Adrenal gland (tissue), 12 donors: ENCODE data around the gene TCP11L2. TPM values are rescaled to one million over a fixed set of nuclear protein-coding genes. Genes with fewer than 3 reads are reported as not detected.
A peak's percentile ranks its signal among the peaks of the same experiment; 100 is the strongest.

Experiments
- DNase-seq, 7 donors: peaks; one replicate each; pipeline ENCODE4 v3.0.0-alpha.2; 2019 to 2020
- H3K27ac ChIP-seq, 5 donors: fragments of 200-600 bp; sonication (generic) in 4 of 5; 1 replicate in 3 of 5; 2 replicates in 2 of 5; pipeline versions ENCODE4 v1.5.1 to v1.8.0; 2016 to 2020; ENCODE audit warnings: mild to moderate bottlenecking in 1 of 5
- H3K27me3 ChIP-seq: fragments of 200-600 bp; 2 replicates; pipeline ENCODE4 v1.8.0; 2021
- H3K36me3 ChIP-seq, 2 donors: fragments of 200-600 bp; replicated peaks in 1 of 2; 1 replicate in 1 of 2; 2 replicates in 1 of 2; pipeline versions ENCODE4 v1.5.1 to v1.8.0; 2018 to 2022
- H3K4me1 ChIP-seq, 2 donors: fragments of 200-600 bp; replicated peaks in 1 of 2; 1 replicate in 1 of 2; 2 replicates in 1 of 2; pipeline versions ENCODE4 v1.5.1 to v1.8.0; 2018 to 2021
- H3K4me3 ChIP-seq, 4 donors: fragments of 200-600 bp; sonication (generic) in 3 of 4; one replicate each; pipeline ENCODE4 v1.5.1; 2016 to 2018
- H3K9me3 ChIP-seq, 3 donors: fragments of 200-600 bp; sonication (generic) in 1 of 3; replicated peaks in 1 of 3; 1 replicate in 2 of 3; 2 replicates in 1 of 3; pipeline versions ENCODE4 v1.5.1 to v1.8.0; 2016 to 2021
- POLR2A ChIP-seq, 2 donors: fragments of 450-650 bp; IDR thresholded peaks; one replicate each; pipeline ENCODE4 v1.6.1; 2017; ENCODE audit warnings: antibody characterized with exemption in 2 of 2, mild to moderate bottlenecking in 2 of 2, moderate library complexity in 1 of 2
- WGBS, 4 donors: extraction: QIAGEN DNeasy Blood & Tissue Kit in 2 of 4; methylation state at CpG; one replicate each; pipeline versions ENCODE4 v1.1.5 to v1.1.7; 2013 to 2017; 5-methylcytosine and 5-hydroxymethylcytosine counted together
- intact Hi-C, 2 donors: fragments of 100-400 bp; cut with DNase I; formaldehyde crosslinking; loops; one replicate each; pipeline versions ENCODE4 v1.14.1 to v1.15.0; 2022 to 2023
- polyA plus RNA-seq, 3 donors: library from polyadenylated mRNA; stranded (reverse); fragments of 200-250 nt in 2 of 3; fragments of 350-450 nt in 1 of 3; fragmentation: Illumina TruSeq in 1 of 3; extraction: RNeasy Lipid Tissue Mini Kit (QIAGEN cat#74804) in 1 of 3; gene quantifications; one replicate each; pipeline ENCODE4 v1.2.3, GENCODE V29; 2013 to 2014
- total RNA-seq, 9 donors: library from RNA; depleted of rRNA in 4 of 9; stranded (reverse); fragments of >200 nt in 4 of 9; fragments of 120-200 nt in 1 of 9; fragmentation: NEBNext Ultra II Directional in 1 of 9; extraction: Animal tissue kit (Norgen Biotek cat#: 25700) in 1 of 9; gene quantifications; one replicate each; pipeline versions ENCODE4 v1.1.0 to v1.2.4, GENCODE V29; 2013 to 2023
- TF ChIP-seq, protein P1 (sequence below), 6 experiments: fragments of 450-650 bp in 4 of 6; fragments of 200-600 bp in 2 of 6; sonication (generic) in 1 of 6; IDR thresholded peaks; 1 replicate in 5 of 6; 2 replicates in 1 of 6; pipeline versions ENCODE4 v1.5.1 to v1.8.0; 2016 to 2021; ENCODE audit warnings: antibody characterized with exemption in 6 of 6, mild to moderate bottlenecking in 2 of 6, moderate library complexity in 1 of 6
- donor health status: healthy with polysubstance abuse.
- donor health status: Bipolar disorder and iron deficiency.
- donor health status: DM: yes; HTN: yes; CAD: no.
- donor health status: DM: no; HTN: no; CAD: no.
- donor health status: DM: no; HTN: no; CAD: no.
- donor health status: DM: yes; HTN: yes; CAD: no.

The TCP11L2 gene
- total and polyA plus RNA-seq, 12 donors, result 2.3 to 70.4 (median 37.5) TPM

DNA sequence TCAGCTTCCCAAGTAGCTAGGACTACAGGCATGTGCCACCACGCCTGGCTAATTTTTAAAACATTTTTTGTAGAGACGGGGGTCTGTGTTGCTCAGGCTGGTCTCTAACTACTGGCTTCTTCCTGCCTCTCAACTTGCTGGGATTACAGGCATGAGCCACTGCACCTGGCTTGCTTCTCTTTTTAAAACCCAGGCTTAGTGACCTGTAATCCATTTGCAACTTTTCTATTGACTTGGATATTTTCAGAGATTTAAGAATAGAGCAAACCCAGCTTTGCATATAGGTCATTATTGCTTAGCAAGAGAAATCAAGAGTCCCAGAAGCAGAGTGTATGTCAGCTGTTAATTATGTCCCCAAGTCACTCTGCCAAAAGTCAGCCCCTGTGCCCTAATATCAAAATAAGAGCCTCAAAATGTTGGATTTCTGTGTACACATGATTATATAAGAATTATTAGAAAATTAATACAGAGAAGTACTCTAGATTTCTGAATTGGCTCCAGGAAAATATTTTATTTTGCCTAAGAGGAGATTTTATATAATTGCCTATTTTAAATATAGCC lies 24.9 kb downstream of the TCP11L2 start:
- Histone ChIP-seq H3K36me3 (peaks cover 0 to 39% of the 10 kb centered on the region in 2 donors), H3K27me3 (no peaks in the 10 kb centered on the region), H3K4me1 (peaks cover 19 to 23% of the 10 kb centered on the region in 2 donors), H3K4me3 (no peak overlapping the region), H3K9me3 (no peaks in the 10 kb centered on the region), H3K27ac (peak overlapping the region in 2 of 5 donors; percentile 11 to 19)
- no peak for DNase-seq
- TF ChIP-seq, protein P1, sequence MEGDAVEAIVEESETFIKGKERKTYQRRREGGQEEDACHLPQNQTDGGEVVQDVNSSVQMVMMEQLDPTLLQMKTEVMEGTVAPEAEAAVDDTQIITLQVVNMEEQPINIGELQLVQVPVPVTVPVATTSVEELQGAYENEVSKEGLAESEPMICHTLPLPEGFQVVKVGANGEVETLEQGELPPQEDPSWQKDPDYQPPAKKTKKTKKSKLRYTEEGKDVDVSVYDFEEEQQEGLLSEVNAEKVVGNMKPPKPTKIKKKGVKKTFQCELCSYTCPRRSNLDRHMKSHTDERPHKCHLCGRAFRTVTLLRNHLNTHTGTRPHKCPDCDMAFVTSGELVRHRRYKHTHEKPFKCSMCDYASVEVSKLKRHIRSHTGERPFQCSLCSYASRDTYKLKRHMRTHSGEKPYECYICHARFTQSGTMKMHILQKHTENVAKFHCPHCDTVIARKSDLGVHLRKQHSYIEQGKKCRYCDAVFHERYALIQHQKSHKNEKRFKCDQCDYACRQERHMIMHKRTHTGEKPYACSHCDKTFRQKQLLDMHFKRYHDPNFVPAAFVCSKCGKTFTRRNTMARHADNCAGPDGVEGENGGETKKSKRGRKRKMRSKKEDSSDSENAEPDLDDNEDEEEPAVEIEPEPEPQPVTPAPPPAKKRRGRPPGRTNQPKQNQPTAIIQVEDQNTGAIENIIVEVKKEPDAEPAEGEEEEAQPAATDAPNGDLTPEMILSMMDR (IDR thresholded peaks at IDR 0.05), result no peak
- TF ChIP-seq POLR2A (IDR thresholded peaks at IDR 0.05), result no peak
- intact Hi-C loops, result no loop called here
- 80 to 84% (median 83%) methylated on average over 2 of the region's 2 CpGs for WGBS, 4 donors

DNA sequence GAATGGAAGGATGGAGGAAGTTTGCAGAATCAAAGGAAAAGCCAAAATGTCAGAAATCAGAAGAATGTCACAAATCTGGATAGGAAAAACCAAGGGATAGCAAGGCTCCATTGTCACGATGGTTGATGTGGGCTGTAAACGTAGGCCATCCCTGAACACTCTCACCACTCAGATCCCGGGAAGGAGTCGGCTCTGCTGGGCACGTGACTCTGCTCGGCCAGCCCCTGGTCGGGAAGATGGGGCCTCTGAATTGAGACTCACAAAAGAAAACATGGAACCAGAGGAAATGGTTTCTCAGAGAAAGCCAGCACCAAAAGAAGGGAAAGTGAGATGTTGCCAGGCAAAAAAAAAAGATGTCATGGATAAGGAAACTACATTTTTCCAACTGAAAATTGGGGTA lies 26.2 kb downstream of the TCP11L2 start:
- Histone ChIP-seq H3K4me3 (no peak overlapping the region), H3K27ac (peak overlapping the region in 4 of 5 donors; percentile 18 to 71 (median 62)), H3K36me3 (peaks cover 0 to 27% of the 10 kb centered on the region in 2 donors), H3K4me1 (peaks cover 19 to 23% of the 10 kb centered on the region in 2 donors), H3K9me3 (no peaks in the 10 kb centered on the region), H3K27me3 (no peaks in the 10 kb centered on the region)
- no peak for TF ChIP-seq POLR2A (IDR thresholded peaks at IDR 0.05)
- TF ChIP-seq, protein P1 (IDR thresholded peaks at IDR 0.05), result no peak
- 79 to 90% (median 86%) methylated on average over 7 of the region's 7 CpGs for WGBS, 4 donors
- intact Hi-C loops, result no loop called here
- DNase-seq, result no peak

DNA sequence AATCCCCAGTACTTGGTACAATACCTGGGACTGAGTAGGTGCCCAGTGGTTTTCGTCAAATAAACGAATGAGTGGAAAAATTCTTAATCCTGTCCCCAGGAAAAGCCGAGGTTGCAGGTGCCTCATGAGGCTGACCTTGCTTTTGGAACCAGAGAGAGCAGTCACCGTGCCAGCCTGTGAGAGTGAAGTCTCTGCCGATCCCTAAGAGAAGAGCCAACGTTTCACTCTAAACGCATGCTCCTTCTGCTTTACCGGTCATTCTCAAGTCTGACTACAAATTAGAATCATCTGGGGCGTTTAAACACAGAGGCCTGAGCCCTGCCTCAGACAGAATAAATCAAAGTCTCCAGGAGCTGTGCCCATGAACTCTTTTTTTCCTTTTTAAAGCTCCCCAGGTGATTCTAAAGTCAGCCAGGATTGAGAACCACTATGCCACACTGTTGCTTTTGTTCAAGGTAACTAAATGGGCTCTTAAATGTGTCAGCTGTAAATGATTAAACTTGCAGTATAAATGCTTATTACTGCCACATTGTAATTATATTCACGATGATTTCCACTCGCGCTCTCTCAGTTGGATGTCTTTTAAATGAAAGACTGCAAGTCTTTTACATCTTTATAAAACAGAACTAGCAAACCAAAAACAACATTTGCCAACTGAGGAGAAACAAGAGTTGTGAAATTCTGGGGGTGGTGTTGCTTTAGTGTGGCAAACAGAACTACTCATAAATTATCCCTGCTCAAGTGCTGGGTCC lies 26.9 kb downstream of the TCP11L2 start:
- H3K36me3 ChIP-seq, result peaks cover 0 to 21% of the 10 kb centered on the region in 2 donors
- TF ChIP-seq POLR2A (IDR thresholded peaks at IDR 0.05), result peak in 1 of 2 donors; percentile 27
- TF ChIP-seq, protein P1 (IDR thresholded peaks at IDR 0.05), result no peak

DNA sequence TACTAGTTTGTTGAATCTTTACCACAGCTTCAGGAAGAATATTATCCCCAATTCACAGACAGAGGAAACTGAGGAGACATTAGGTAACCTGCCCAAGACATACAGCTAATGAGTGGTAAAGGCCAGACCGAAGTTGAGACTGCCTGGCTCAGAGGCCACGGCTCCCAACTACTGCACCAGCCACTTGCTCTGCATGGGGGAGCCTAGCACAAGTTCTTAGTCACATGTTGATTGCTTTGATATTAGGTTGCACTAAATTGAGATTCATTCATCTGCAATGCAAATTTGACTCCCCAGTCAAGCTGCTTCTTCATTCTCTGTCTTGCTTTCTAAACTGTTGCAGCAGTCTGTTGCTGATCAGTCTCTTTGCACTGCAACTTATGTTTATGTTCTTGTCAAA lies 29.1 kb downstream of the TCP11L2 start:
- peaks cover 0 to 7% of the 10 kb centered on the region in 2 donors for H3K36me3 ChIP-seq
- H3K27ac ChIP-seq, result no peak overlapping the region
- H3K4me3 ChIP-seq, result no peak overlapping the region
- intact Hi-C loops, result no loop called here
- H3K4me1 ChIP-seq, result peaks cover 31 to 33% of the 10 kb centered on the region in 2 donors
- TF ChIP-seq, protein P1 (IDR thresholded peaks at IDR 0.05), result no peak
- no peak for TF ChIP-seq POLR2A (IDR thresholded peaks at IDR 0.05)
- no peak for DNase-seq
- no peaks in the 10 kb centered on the region for H3K27me3 ChIP-seq
- 79 to 96% (median 90%) methylated on average over 2 of the region's 2 CpGs for WGBS, 4 donors
- H3K9me3 ChIP-seq, result no peaks in the 10 kb centered on the region

More for the DNA sequence above, 26.9 kb downstream of the TCP11L2 start:
- Histone ChIP-seq H3K27me3 (no peaks in the 10 kb centered on the region), H3K4me1 (peaks cover 19 to 23% of the 10 kb centered on the region in 2 donors), H3K4me3 (no peak overlapping the region), H3K9me3 (no peaks in the 10 kb centered on the region), H3K27ac (peak overlapping the region; percentile 18 to 71 (median 66))
- peak; percentile 43 to 76 (median 63) for DNase-seq
- intact Hi-C loops, result no loop called here
- 46 to 67% (median 60%) methylated on average over 12 of the region's 12 CpGs for WGBS, 4 donors
